Naive thymus-derived CD4-positive, alpha-beta T cell (primary cell): ENCODE data around the gene P3H2. TPM values are rescaled to one million over a fixed set of nuclear protein-coding genes. Genes with fewer than 3 reads are reported as not detected.

Experiments
- ATAC-seq: fragments of 150-1000 bp; cut with Tn5 transposase; 2 replicates; pipeline ENCODE4 v1.10.0; 2021; ENCODE audit warnings: mild to moderate bottlenecking, moderate library complexity
- CTCF ChIA-PET: fragments of 350-600 bp; sonication (Branson Sonifier 250); formaldehyde crosslinking; loops from one replicate; lab custom pipeline; 2021; ENCODE audit warnings: antibody characterized with exemption; lab: Charles Lee
- POLR2A ChIA-PET: fragments of 350-600 bp; sonication (Branson Sonifier 250); formaldehyde crosslinking; loops from one replicate; lab custom pipeline; 2021; ENCODE audit warnings: antibody characterized with exemption, inconsistent platforms; lab: Charles Lee
- DNase-seq, 9 donors: peaks; one replicate each; pipeline versions ENCODE4 v3.0.0 to v3.0.0-alpha.2; 2020 to 2022; ENCODE audit warnings: mixed read lengths in 1 of 9
- H3K27ac ChIP-seq: one replicate; pipeline ENCODE4 v1.7.0; 2013; ENCODE audit warnings: mild to moderate bottlenecking, low read depth, low read length, moderate library complexity
- H3K27me3 ChIP-seq, 2 donors: one replicate each; pipeline ENCODE4 v1.7.0; 2013; ENCODE audit warnings: low read length in 2 of 2, mild to moderate bottlenecking in 2 of 2, moderate library complexity in 2 of 2; ENCODE audit not compliant: control insufficient read depth in 2 of 2, insufficient read depth in 2 of 2
- H3K36me3 ChIP-seq, 3 experiments: 1 replicate in 2 of 3; 2 replicates in 1 of 3; pipeline ENCODE4 v1.7.0; 2013; ENCODE audit warnings: low read length in 3 of 3, mild to moderate bottlenecking in 3 of 3, moderate library complexity in 1 of 3; ENCODE audit not compliant: insufficient read depth in 3 of 3, control insufficient read depth in 2 of 3
- H3K4me1 ChIP-seq, 2 donors: one replicate each; pipeline ENCODE4 v1.7.0; 2013; ENCODE audit warnings: low read length in 2 of 2, mild to moderate bottlenecking in 2 of 2, moderate library complexity in 1 of 2; ENCODE audit not compliant: control insufficient read depth in 2 of 2, insufficient read depth in 2 of 2
- H3K4me3 ChIP-seq: 2 replicates; pipeline ENCODE4 v1.7.0; 2013; ENCODE audit warnings: mild to moderate bottlenecking, low read length
- H3K9me3 ChIP-seq, 3 experiments: 1 replicate in 2 of 3; 2 replicates in 1 of 3; pipeline ENCODE4 v1.7.0; 2013; ENCODE audit warnings: low read length in 3 of 3; ENCODE audit not compliant: control insufficient read depth in 2 of 3
- H3K27ac Mint-ChIP-seq, 9 donors: one replicate each; pipeline ENCODE4 v1.8.0; 2020 to 2022; ENCODE audit warnings: mixed read lengths in 9 of 9, mild to moderate bottlenecking in 8 of 9, moderate library complexity in 5 of 9, inconsistent platforms in 2 of 9
- H3K27me3 Mint-ChIP-seq, 5 donors: one replicate each; pipeline ENCODE4 v1.8.0; 2021 to 2022; ENCODE audit warnings: mixed read lengths in 5 of 5, mild to moderate bottlenecking in 1 of 5
- H3K36me3 Mint-ChIP-seq, 5 donors: one replicate each; pipeline ENCODE4 v1.8.0; 2020 to 2022; ENCODE audit warnings: mixed read lengths in 5 of 5, mild to moderate bottlenecking in 3 of 5, inconsistent platforms in 1 of 5
- H3K4me1 Mint-ChIP-seq, 7 donors: one replicate each; pipeline ENCODE4 v1.8.0; 2020 to 2022; ENCODE audit warnings: mixed read lengths in 7 of 7, mild to moderate bottlenecking in 3 of 7, inconsistent platforms in 1 of 7
- H3K4me3 Mint-ChIP-seq, 10 donors: one replicate each; pipeline ENCODE4 v1.8.0; 2020 to 2022; ENCODE audit warnings: mild to moderate bottlenecking in 10 of 10, mixed read lengths in 10 of 10, moderate library complexity in 6 of 10, inconsistent platforms in 2 of 10
- H3K9me3 Mint-ChIP-seq, 11 donors: one replicate each; pipeline ENCODE4 v1.8.0; 2020 to 2022; ENCODE audit warnings: mixed read lengths in 11 of 11, mild to moderate bottlenecking in 4 of 11, inconsistent platforms in 1 of 11, moderate library complexity in 1 of 11
- intact Hi-C, 2 donors: fragments of 100-400 bp; cut with micrococcal nuclease; formaldehyde crosslinking; loops; one replicate each; pipeline ENCODE4 v1.15.1; 2023
- polyA plus RNA-seq, 2 donors: library from polyadenylated mRNA; unstranded; fragments of 300-500 nt; fragmentation: Illumina TruSeq; gene quantifications; one replicate each; pipeline ENCODE4 v1.2.3, GENCODE V29; 2021
- total RNA-seq, 6 experiments: library from RNA in 5 of 6; stranded (reverse) in 5 of 6; gene quantifications; 1 replicate in 5 of 6; 2 replicates in 1 of 6; pipeline ENCODE4 v1.2.3 and lab custom pipeline; 2021 to 2026

Gene P3H2
- total and polyA plus RNA-seq, 7 experiments from 2014 or later, result 0.48 to 1.8 TPM; not detected in 5

DNA sequence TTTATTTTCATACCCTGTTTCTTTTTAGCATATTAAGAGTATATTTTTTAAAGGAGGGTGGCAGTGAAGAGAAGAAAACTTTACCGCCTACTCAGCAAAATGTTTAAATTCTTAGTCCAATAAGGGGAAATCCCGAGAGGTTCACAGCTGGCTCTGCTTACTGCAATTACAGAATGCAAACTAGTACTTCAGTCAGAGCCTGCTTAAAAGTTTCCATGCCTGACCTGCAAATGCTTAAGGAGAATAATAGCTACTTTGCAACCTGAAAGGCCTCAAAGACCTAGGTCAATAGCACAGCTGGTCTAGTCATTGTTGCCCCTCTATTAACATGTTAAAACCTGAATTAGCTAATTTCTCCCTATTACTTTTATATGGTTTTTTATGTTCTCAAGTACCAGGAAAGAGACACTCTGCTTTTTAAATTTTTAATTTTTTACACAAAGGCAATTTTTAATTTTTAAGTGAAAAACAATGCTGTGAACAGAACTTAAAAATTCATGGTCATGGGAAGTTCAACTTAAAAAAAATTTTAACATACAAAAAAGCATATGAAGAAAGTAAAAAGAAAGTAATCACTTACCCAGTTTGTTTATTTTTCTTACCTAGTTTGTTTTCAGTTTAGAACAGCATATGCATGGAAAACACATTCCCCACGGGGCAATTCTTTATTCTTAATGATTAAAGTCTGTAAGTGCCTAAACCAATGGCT is 79.2 kb downstream of the P3H2 start:
- Mint-ChIP-seq H3K9me3 (no peaks in the 10 kb centered on the region), H3K4me1 (no peaks in the 10 kb centered on the region), H3K4me3 (no peak overlapping the region), H3K36me3 (no peaks in the 10 kb centered on the region), H3K27ac (no peak overlapping the region), H3K27me3 (peaks cover 12 to 43% (median 23%) of the 10 kb centered on the region in 5 donors)
- ATAC-seq, result no peak
- H3K9me3 ChIP-seq, result no peaks in the 10 kb centered on the region
- ChIA-PET CTCF (no interaction called here), POLR2A (no interaction called here)
- no peak for DNase-seq
- no peaks in the 10 kb centered on the region for H3K27me3 ChIP-seq
- intact Hi-C loops, result no loop called here
- H3K4me3 ChIP-seq, result no peak overlapping the region
- H3K4me1 ChIP-seq, result no peaks in the 10 kb centered on the region
- H3K27ac ChIP-seq, result no peak overlapping the region
- H3K36me3 ChIP-seq, result no peaks in the 10 kb centered on the region

DNA sequence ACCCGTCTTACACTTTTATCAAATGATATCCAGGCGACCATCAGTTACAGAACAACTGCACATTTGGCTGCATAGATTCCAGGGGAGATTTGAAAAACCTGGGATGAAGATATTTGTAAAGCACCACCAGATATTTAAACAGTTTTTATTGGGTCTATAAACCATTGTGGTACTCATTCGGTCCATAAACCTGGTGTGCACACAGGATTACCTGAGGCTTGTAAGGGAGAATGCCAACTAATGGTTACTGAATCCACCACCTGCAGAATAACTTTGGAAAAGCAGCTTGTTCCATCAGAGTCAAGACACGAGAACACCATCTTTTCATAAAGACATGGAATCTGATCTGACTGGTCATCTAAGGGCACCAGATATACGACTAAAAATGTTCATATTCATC is 80.6 kb downstream of the P3H2 start:
- Mint-ChIP-seq H3K4me1 (no peaks in the 10 kb centered on the region), H3K27ac (no peak overlapping the region), H3K27me3 (peaks cover 15 to 40% (median 28%) of the 10 kb centered on the region in 5 donors), H3K4me3 (no peak overlapping the region), H3K36me3 (no peaks in the 10 kb centered on the region), H3K9me3 (no peaks in the 10 kb centered on the region)
- H3K4me3 ChIP-seq, result no peak overlapping the region
- intact Hi-C loops, result no loop called here
- H3K36me3 ChIP-seq, result no peaks in the 10 kb centered on the region
- DNase-seq, result no peak
- no peak overlapping the region for H3K27ac ChIP-seq
- CTCF ChIA-PET, result no interaction called here
- no peaks in the 10 kb centered on the region for H3K4me1 ChIP-seq
- no peaks in the 10 kb centered on the region for H3K27me3 ChIP-seq
- ATAC-seq, result no peak
- POLR2A ChIA-PET, result no interaction called here
- H3K9me3 ChIP-seq, result no peaks in the 10 kb centered on the region

DNA sequence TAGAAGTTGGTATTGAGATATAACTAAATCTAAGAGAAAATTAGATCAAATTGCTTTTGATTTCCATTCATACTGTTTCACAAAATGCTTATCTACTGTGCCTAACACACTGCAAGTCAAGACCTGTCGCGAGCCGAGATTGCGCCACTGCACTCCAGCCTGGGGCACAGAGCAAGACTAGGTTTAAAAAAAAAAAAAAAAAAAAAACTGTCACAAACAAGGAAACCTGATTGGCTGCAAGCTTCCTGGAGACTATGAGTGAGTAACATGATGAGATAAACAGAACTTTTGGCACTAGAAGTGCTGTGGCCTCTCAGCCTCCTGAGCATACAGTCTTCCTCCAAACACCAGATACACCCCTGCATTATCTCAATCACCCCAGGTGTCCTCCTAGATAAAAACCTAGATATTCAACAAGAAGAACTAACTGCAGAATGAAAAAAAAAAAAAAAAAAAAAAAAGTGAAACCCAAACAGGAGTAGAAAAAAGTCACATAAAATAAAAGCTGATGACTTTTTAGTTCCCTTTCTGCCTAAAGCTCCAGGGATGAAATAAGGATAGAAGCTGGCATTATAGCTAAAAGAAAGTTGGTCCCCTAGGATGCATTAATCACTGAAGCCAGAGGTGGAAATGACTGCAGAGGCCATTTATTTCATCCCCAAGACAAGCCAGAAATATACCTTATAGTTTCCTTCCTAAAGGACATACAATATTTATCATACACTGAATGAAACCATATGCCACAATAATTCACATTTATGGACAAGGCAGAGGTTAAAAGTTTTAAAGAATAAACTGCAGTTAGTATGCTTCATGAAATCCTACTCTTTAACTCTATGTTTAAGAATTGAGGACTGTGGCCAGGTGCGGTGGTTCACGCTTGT is 82.4 kb downstream of the P3H2 start:
- DNase-seq, result no peak
- H3K27me3 Mint-ChIP-seq, result peaks cover 18 to 40% (median 29%) of the 10 kb centered on the region in 5 donors
- Histone ChIP-seq H3K36me3 (no peaks in the 10 kb centered on the region), H3K9me3 (no peaks in the 10 kb centered on the region), H3K27ac (no peak overlapping the region), H3K4me1 (no peaks in the 10 kb centered on the region), H3K27me3 (no peaks in the 10 kb centered on the region), H3K4me3 (no peak overlapping the region)
- H3K4me3 Mint-ChIP-seq, result no peak overlapping the region
- no peak for ATAC-seq
- no peaks in the 10 kb centered on the region for H3K4me1 Mint-ChIP-seq
- ChIA-PET CTCF (interaction anchor here (0.6 kb wide), 1 partner anchor 33 kb away, joined by 4 read pairs; no protein-coding TSS in a partner anchor), POLR2A (no interaction called here)
- H3K27ac Mint-ChIP-seq, result no peak overlapping the region
- no peaks in the 10 kb centered on the region for H3K9me3 Mint-ChIP-seq
- no peaks in the 10 kb centered on the region for H3K36me3 Mint-ChIP-seq
- intact Hi-C loops, result no loop called here

DNA sequence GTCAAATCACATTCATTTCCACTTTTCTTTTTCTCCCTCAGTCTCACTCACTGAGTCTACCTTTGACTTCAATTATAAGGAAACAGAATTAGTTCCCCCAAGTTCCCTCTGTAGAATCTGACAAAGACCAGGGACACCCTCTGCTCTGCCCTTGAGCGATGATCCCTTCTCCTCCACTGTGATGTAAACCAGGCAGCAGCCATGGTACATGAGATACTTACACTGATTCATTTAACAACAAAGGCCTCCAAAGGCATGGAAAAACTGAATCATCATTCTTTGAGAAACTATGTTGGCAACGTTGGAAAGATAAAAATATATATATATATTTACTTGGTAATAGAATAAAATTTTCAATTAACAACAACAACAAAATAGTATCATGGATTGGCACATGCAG is 84.1 kb downstream of the P3H2 start:
- no peak overlapping the region for H3K27ac Mint-ChIP-seq
- H3K4me3 Mint-ChIP-seq, result no peak overlapping the region
- Histone ChIP-seq H3K9me3 (no peaks in the 10 kb centered on the region), H3K27ac (no peak overlapping the region), H3K36me3 (no peaks in the 10 kb centered on the region), H3K4me3 (no peak overlapping the region), H3K27me3 (no peaks in the 10 kb centered on the region), H3K4me1 (no peaks in the 10 kb centered on the region)
- H3K27me3 Mint-ChIP-seq, result peaks cover 14 to 40% (median 26%) of the 10 kb centered on the region in 5 donors
- POLR2A ChIA-PET, result no interaction called here
- intact Hi-C loops, result no loop called here
- DNase-seq (no peak), ATAC-seq (no peak)
- no peaks in the 10 kb centered on the region for H3K36me3 Mint-ChIP-seq
- no peaks in the 10 kb centered on the region for H3K9me3 Mint-ChIP-seq
- CTCF ChIA-PET, result no interaction called here
- H3K4me1 Mint-ChIP-seq, result no peaks in the 10 kb centered on the region

DNA sequence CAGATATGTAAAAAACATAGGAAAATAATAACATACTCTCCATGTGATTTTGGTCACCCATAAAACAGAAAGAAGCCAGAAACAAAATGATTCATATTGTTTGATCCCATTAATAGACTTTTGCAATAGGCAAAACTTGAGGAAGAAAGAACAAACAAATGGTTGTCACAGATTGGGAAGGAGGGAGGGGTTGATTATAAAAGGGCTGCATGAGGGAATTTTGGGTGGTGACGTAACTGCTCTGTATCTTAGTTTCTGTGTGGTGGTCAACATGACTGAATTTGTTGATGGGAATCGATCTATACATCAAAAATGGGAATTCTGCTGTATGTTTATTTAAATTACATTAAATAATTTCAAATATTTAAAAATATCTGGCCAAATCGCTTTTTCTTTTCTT is 86.3 kb downstream of the P3H2 start:
- no peaks in the 10 kb centered on the region for H3K36me3 Mint-ChIP-seq
- H3K27me3 ChIP-seq, result no peaks in the 10 kb centered on the region
- no peak overlapping the region for H3K4me3 ChIP-seq
- ChIA-PET POLR2A (no interaction called here), CTCF (no interaction called here)
- no peak overlapping the region for H3K27ac ChIP-seq
- H3K4me3 Mint-ChIP-seq, result no peak overlapping the region
- H3K9me3 ChIP-seq, result no peaks in the 10 kb centered on the region
- H3K27ac Mint-ChIP-seq, result no peak overlapping the region
- no peaks in the 10 kb centered on the region for H3K9me3 Mint-ChIP-seq
- ATAC-seq, result no peak
- intact Hi-C loops, result no loop called here
- peaks cover 11 to 29% (median 26%) of the 10 kb centered on the region in 5 donors for H3K27me3 Mint-ChIP-seq
- no peaks in the 10 kb centered on the region for H3K36me3 ChIP-seq
- DNase-seq, result no peak
- peaks cover 0 to 2% (median 0%) of the 10 kb centered on the region in 7 donors for H3K4me1 Mint-ChIP-seq
- no peaks in the 10 kb centered on the region for H3K4me1 ChIP-seq

DNA sequence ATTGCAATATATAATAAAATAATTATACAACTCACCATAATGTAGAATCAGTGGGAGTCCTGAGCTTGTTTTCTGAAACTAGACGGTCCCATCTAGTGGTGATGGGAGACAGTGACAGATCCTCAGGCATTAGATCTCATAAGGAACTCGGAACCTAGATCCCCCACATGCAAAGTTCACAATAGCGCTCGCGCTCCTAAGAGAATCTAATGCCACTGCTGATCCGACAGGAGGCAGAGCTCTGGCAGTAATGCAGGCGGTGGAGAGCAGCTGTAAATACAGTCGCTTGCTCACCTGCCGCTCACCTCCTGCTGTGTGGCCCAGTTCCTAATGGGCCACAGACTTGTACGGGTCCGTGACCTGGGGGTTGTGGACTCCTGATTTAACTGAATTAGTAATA is 87.8 kb downstream of the P3H2 start:
- intact Hi-C loops, result no loop called here
- DNase-seq (no peak), ATAC-seq (no peak)
- Mint-ChIP-seq H3K27me3 (peaks cover 11 to 31% (median 27%) of the 10 kb centered on the region in 5 donors), H3K36me3 (no peaks in the 10 kb centered on the region), H3K4me3 (no peak overlapping the region), H3K9me3 (no peaks in the 10 kb centered on the region), H3K4me1 (peaks cover 0 to 2% (median 0%) of the 10 kb centered on the region in 7 donors), H3K27ac (no peak overlapping the region)
- Histone ChIP-seq H3K27me3 (no peaks in the 10 kb centered on the region), H3K27ac (no peak overlapping the region), H3K9me3 (no peaks in the 10 kb centered on the region), H3K36me3 (no peaks in the 10 kb centered on the region), H3K4me3 (no peak overlapping the region), H3K4me1 (no peaks in the 10 kb centered on the region)
- ChIA-PET POLR2A (no interaction called here), CTCF (no interaction called here)
